MM.1S (cell line): ENCODE data around the gene ITGA7.

ENCODE experiments used
- CTCF ChIP-seq: fragments of 300-600 bp; sonication (generic); IDR thresholded peaks from 2 replicates; pipeline ENCODE4 v1.5.1; 2016; ENCODE audit warnings: antibody characterized with exemption, low read length, mixed read lengths
- EZH2 ChIP-seq: fragments of 300-600 bp; sonication (generic); optimal IDR thresholded peaks from 2 replicates; pipeline ENCODE3; 2017; ENCODE audit warnings: low read depth, mild to moderate bottlenecking, antibody characterized with exemption, low read length, mixed read lengths

GRCh38 chr12:55636853-55637252, 70.9 kb downstream of the ITGA7 start, which contains the start of gene OR10P1:
- TF ChIP-seq CTCF (no peak), EZH2 (no peak)
